HFF-Myc (cell line): ENCODE data around the gene KAZN.

Experiments
- DNase-seq: peaks from one replicate; pipeline ENCODE4 v3.0.0-alpha.2; 2011; ENCODE audit warnings: low read depth; ENCODE audit errors: extremely low read depth
- H3K4me3 ChIP-seq: replicated peaks from 2 replicates; pipeline ENCODE4 v1.5.1; 2011; ENCODE audit warnings: low read depth, mild to moderate bottlenecking, control low read depth, low read length
- TF ChIP-seq, protein P1 (sequence below): IDR thresholded peaks from 2 replicates; pipeline ENCODE4 v1.5.1; 2012; ENCODE audit warnings: mild to moderate bottlenecking, low read depth, low read length, control low read depth; ENCODE audit errors: missing control alignments

The KAZN gene

DNA sequence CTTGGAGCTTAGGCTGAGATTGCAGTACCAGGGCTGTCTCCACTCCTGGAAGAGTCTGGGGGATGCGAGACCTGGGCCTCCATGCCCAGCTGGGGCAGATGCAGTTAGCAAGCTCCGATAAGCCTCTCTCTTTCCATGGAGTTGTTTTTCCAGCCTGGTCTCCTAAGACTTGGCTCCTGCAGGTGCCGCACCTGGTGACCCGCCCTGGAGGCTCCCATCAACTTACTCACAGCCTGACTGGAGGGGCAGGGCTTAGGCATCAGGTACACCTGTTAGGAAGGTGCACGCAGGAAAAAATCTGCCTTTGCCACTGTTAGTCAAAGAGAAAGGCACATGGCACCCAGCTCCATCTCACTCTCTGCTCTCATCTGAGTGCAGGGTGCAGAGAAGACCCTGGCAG lies 356.9 kb downstream of the KAZN start:
- H3K4me3 ChIP-seq = no peak overlapping the region
- TF ChIP-seq, protein P1, sequence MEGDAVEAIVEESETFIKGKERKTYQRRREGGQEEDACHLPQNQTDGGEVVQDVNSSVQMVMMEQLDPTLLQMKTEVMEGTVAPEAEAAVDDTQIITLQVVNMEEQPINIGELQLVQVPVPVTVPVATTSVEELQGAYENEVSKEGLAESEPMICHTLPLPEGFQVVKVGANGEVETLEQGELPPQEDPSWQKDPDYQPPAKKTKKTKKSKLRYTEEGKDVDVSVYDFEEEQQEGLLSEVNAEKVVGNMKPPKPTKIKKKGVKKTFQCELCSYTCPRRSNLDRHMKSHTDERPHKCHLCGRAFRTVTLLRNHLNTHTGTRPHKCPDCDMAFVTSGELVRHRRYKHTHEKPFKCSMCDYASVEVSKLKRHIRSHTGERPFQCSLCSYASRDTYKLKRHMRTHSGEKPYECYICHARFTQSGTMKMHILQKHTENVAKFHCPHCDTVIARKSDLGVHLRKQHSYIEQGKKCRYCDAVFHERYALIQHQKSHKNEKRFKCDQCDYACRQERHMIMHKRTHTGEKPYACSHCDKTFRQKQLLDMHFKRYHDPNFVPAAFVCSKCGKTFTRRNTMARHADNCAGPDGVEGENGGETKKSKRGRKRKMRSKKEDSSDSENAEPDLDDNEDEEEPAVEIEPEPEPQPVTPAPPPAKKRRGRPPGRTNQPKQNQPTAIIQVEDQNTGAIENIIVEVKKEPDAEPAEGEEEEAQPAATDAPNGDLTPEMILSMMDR = no peak
- DNase-seq = no peak

DNA sequence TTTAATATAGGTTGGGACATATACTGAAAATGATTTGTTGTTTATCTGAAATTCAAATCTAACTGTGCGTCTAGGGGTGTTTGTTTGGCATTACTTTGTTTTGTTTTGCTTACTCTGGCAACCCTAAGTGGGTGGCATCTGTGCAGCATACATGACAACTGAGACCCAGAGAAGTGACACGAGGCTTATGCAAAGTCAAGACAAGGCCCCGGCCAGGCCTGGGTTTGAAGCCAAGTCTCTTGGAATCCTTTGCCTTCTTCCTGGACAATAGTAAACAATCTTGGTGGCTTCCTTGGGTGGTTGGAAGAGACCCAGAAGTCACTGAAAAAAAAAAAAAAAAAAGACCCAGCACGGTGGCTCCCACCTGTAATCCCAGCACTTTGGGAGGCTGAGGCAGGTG lies 357.5 kb downstream of the KAZN start:
- TF ChIP-seq, protein P1 = no peak
- H3K4me3 ChIP-seq = no peak overlapping the region
- DNase-seq = no peak

DNA sequence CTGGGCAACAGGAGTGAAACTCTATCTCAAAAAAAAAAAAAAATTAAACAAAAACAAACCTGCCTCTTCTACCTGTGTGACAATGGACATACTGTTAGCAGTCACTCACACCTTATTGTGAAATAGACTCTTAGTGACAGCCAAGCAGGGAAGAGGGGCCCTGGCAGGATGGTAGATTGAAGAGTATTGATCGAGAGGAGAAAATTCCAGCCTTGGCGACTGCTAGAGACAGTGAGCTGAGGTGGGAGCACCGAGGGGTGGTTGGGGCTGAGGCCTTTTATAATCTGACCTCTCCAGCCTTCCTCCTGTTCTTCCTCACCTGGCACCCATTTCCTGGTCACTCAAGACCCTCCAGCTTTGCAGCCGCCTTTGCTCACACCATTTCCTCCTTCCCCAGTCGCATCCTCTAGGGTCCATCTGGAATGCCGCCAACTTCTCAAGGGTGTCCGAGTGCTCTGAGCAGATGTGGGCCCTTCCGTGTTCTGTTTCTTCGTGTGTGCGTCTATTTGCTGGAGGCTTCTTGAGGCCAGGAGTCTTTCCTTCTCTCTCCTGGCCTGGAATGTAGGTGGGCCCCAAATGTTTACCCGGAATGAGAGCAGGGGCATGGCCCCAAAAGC lies 358.2 kb downstream of the KAZN start:
- no peak overlapping the region for H3K4me3 ChIP-seq
- DNase-seq = no peak
- TF ChIP-seq, protein P1 = no peak

DNA sequence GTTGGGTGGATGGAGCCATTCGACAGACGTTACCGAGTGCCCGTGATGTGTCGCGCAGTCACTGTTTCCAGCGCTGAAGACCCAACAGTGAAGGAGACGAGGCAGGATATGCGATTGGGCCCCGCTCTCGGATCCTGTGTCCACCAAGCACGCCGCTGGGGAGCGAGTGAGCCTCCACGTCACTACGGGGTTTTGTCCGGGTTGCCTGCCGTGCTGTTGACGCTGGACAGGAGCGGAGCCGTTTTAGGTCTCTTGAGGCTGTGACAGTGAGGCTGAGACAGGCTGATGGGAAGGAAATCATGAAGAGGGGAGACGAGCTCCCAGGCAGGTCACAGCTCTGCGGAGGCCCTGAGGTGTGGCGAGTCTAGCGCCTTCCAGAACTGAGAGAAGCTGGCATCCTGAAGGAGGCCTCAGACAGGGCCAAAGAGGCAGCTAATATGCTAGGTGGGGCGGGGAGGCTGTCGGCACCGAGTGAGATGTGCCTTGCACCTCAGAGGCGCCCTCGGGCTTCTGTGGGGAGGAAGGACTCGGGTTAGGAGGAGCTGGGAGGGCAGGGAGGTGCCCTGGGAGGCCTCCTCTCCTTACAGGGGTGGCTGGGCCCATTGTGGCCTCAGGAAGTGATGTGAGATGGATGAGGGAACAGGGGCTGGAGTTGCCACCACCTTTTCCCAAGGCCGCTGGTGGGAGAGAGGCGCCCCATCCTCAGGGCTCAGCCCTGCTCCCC lies 359.1 kb downstream of the KAZN start:
- DNase-seq = no peak
- no peak overlapping the region for H3K4me3 ChIP-seq
- TF ChIP-seq, protein P1 = no peak

DNA sequence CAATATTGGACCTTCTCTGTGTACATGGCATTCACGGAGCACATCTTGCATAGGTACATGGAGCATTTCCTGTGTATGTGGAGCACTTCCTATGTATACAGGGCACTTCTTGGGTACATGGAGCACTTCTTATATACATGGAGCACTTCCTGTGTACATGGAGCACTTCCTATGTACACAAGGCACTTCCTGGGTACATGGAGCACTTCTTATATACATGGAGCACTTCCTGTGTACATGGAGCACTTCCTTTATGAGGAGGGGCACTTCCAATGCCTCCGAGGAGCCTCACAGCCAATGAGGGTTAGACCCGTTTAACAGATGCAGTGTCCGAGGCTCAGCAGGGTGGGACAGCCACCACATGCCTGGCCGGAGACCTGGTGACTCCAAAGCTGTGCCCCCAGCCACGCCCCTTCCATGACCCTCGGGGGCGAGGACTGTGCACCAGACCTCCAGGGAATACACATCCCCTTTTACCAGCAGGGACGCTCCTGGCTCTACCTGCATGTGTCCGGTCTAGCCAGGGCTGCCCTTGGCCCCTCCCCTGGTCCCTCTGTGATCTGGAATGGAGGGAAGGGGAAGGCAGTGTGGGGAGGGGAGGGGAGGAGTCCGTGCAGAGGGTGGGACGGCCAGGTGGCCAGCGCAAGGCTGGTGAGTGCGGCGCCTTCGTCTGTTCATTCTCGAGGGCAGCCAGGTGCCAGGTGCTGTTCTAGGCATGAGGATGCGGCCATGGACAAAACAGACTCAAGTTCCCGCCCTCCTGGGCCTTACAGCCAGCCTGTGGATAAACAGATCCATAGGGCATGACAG lies 360.0 kb downstream of the KAZN start:
- TF ChIP-seq, protein P1 = no peak
- DNase-seq = no peak
- no peak overlapping the region for H3K4me3 ChIP-seq

DNA sequence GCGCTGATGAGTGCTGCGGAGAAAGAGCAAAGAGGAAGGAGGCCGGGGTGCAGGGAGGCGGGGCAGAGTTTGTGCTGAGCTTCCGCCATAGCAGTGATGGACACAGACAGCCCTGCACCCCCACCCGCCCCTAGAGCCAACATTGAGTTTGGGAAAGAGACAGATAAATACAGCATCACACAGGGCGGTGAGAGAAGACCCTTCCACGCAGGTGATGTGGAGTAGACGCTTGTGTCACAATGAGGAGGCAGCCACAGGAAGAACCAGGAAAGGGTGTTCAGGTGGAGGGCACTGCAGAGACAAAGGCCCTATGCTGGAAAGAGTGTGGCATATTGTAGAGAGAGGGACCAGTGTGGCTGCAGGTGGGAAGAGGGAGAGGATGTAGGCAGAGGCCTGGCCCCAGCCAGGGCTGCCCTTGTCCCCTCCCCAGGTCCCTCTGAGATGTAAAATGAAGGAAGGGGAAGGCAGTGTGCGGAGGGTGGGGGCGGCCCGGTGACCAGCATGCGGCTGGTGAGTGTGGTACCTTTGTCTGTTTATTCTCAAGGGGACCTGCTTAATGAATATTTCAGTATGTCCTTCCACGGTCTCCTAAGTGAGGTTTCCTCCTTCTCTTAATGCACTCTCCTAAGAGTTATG lies 360.7 kb downstream of the KAZN start:
- DNase-seq = no peak
- TF ChIP-seq, protein P1 = no peak
- H3K4me3 ChIP-seq = no peak overlapping the region
